PFSK-1 (cell line): ENCODE results near the gene EYA2.

Experiments
- FOXP2 ChIP-seq: optimal IDR thresholded peaks from 2 replicates; pipeline ENCODE3; 2011; ENCODE audit warnings: borderline replicate concordance, control low read depth, inconsistent platforms; ENCODE audit not compliant: insufficient read depth; ENCODE audit errors: extremely low read length, extremely low read depth
- POLR2AphosphoS5 ChIP-seq: IDR thresholded peaks from 2 replicates; pipeline ENCODE4 v1.6.1; 2012; ENCODE audit warnings: low read depth, mild to moderate bottlenecking, control low read depth, low read length, moderate library complexity
- REST ChIP-seq, 2 experiments: IDR thresholded peaks; 2 replicates each; pipeline versions ENCODE4 v1.6.1 to v1.8.0; 2011 to 2012; ENCODE audit warnings: low read depth in 2 of 2, low read length in 2 of 2, control low read depth in 1 of 2, inconsistent platforms in 1 of 2, mild to moderate bottlenecking in 1 of 2, moderate library complexity in 1 of 2; ENCODE audit not compliant: insufficient read depth in 1 of 2
- SIN3A ChIP-seq: IDR thresholded peaks from 2 replicates; pipeline ENCODE4 v1.6.1; 2012; ENCODE audit warnings: mild to moderate bottlenecking, low read length, moderate library complexity, borderline replicate concordance; ENCODE audit not compliant: insufficient read depth
- TAF1 ChIP-seq: IDR thresholded peaks from 2 replicates; pipeline ENCODE4 v1.6.1; 2012; ENCODE audit warnings: low read length, control low read depth, borderline replicate concordance; ENCODE audit not compliant: insufficient read depth

EYA2 gene

GRCh38 chr20:47127999-47128398, 233.4 kb downstream of the EYA2 start:
- no peak for TF ChIP-seq TAF1
- no peak for TF ChIP-seq SIN3A
- no peak for TF ChIP-seq REST (IDR thresholded peaks at IDR 0.05; ENCODE audit: insufficient read depth in 1 of 2, low read depth in 2 of 2, low read length in 2 of 2)
- TF ChIP-seq FOXP2, result no peak
- no peak for TF ChIP-seq POLR2AphosphoS5

- TF ChIP-seq SIN3A, result no peak
- no peak for TF ChIP-seq TAF1
- no peak for TF ChIP-seq FOXP2
- TF ChIP-seq POLR2AphosphoS5, result no peak
- no peak for TF ChIP-seq REST (IDR thresholded peaks at IDR 0.05; ENCODE audit: insufficient read depth in 1 of 2, low read depth in 2 of 2, low read length in 2 of 2)
Measured at GRCh38 chr20:47129306-47129705, 234.7 kb downstream of the EYA2 start.

- TF ChIP-seq SIN3A (no peak), REST (IDR thresholded peaks at IDR 0.05; ENCODE audit: insufficient read depth in 1 of 2, low read depth in 2 of 2, low read length in 2 of 2) (no peak), POLR2AphosphoS5 (no peak), FOXP2 (no peak), TAF1 (no peak)
Measured at GRCh38 chr20:47133809-47134456, 239.3 kb downstream of the EYA2 start.

DNA sequence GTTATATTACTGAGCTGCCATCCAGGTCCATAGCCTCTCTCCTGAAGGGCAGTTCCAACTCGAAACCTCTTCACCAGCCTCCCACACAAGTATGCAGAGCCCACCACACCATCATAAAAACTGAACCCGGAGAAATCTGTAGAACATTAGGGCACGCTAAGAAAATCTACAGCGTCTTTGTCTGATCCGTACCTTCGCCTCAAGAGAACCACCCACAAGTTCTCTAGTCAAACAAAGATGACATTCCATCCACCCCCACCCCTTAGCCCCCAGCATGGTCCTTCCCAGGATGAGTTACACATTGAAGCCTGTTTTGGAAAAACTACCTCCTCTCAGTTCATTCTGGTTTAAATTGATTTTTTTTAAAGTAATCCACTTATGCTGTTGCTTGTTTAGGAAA, 242.1 kb downstream of the EYA2 start:
- TF ChIP-seq TAF1, result no peak
- TF ChIP-seq REST (IDR thresholded peaks at IDR 0.05; ENCODE audit: insufficient read depth in 1 of 2, low read depth in 2 of 2, low read length in 2 of 2), result no peak
- no peak for TF ChIP-seq SIN3A
- no peak for TF ChIP-seq FOXP2
- TF ChIP-seq POLR2AphosphoS5, result no peak
